Stimulated activated CD8-positive, alpha-beta memory T cell treated with anti-CD3 and anti-CD28 coated beads, Interleukin-12 subunit alpha, Interleukin-12 subunit beta, amount 100 ng/mL, for 1 hour (primary cell): ENCODE results near the gene TPSB2.
"Not testable (repeated sequence)": the region's sequence is repeated elsewhere in the genome, so short reads cannot be mapped to it uniquely, and the experiment has no call there.

Source experiments
- DNase-seq: peaks from one replicate; pipeline ENCODE4 v3.0.0-alpha.2; 2020; ENCODE audit warnings: low read depth

The TPSB2 gene

DNA sequence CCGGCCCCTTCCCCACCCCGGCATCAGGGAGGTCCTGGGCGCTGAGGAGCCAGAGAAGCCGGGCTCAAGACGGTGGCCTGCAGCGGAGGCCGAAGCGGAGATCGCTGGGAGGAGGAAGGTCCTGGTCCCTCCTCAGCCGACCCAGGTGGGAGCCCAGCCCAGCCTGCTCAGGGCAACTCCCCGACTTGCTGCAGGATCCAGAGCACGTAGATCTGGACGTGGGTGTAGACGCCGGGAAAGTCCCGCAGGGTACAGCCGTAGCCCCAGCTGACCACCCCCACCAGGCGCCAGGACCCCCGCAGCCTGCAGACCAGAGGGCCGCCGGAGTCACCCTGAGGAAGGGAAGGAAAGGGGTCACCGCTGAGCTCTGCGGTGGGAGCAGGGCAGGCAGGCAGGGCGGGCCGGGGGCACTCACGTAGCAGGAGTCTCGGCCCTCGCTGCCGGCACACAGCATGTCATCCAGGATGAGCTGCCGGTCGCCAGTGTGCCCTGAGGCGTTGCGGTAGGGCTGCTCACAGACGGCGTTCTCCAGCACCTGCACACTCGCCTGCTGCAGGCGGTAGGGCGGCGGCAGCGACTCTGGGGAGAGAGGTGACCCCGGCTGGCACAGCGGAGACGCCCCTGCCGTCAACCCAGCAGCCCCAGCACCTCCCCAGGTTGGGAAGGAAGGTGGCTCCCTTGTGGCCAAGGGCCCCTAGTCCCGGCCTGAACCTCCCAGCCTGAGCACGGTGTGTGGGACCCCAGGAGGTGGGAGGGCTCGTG is 31.3 kb upstream of the TPSB2 start:
- no peak for DNase-seq

DNA sequence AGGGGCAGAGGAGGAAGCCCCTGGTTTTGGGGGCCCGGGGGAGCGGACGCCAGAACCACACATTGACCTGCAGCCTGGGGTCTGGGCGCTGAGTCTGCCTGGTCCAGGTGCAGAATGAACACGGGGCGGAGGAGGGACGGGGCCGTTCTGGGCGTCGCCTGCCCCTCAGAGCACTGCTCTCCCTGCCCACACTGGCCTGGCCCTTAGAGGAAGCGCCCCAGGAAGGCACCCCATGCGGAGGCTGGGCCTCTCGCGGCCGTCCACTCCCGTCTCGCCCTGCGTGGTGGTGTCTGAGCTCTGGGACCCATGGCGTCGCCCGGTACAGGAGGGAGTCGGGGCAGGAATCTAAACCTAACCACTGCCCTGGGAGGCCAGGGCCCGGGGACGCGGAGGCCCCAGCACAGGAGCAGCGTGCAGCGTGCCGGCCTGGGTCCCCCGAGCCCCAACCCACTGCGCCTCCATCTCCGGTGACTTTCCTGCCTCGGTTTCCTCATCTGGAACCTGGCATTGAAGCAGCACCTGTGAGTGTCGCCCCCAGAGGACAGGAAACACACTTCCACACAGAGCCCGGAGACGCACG is 30.2 kb upstream of the TPSB2 start:
- DNase-seq = no peak

DNA sequence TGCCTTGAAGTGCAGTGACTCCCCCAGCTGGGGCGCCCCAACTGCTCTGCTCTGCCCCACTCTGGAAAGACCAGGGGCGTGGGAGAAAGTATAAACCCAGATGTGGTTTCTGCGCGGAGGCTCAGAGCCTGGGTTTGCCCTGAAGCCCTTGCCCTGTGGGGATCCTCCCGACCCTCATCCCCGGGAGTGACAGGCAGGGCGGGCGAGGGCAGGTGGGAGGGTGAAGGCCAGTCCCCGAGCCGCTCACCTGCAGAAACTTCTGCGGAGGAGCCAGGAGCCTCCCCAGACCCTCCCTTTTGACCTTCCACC is 29.7 kb upstream of the TPSB2 start:
- no peak for DNase-seq

DNA sequence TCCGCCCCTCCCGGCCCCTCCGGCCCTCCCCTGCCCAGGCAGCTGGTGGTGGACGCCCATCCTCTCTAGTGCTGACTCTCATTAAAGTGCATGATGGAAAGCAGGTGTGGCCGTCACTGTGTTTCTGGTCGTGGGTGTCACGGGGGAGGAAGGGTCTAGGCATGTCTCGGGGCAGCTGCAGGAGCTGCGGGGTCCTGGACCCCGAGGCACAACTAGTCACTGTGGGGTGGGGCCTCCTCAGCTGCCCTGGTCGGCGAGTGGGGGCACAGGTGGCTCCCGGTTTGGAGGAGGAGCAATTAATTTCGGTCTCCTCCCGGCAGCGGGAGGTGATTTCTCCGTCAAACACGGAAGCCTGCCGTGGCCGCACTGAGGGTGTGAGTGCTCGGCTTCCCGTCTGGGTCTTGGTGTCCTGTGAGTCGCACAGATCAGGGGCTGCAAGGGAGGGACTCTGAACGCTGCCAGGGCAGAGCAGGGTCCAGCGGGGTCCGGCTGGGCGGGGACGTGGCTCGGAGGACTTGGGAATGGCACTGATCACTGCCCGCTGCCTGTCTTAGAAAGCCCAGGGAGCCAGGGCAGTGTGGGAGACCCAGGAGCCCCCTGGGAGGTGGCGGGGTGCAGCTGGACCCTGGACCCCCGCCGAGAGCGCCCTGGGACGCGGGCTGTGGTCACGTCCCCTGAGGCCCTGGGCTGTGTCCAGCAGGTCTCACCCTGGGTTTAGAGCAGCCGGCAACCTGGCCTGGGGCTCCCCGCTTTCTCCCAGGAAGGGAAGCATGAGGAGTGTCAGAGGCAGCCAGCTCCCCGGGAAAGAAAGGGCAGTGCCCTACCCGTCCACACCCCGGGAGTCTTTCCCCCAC is 29.1 kb upstream of the TPSB2 start:
- DNase-seq = no peak

DNA sequence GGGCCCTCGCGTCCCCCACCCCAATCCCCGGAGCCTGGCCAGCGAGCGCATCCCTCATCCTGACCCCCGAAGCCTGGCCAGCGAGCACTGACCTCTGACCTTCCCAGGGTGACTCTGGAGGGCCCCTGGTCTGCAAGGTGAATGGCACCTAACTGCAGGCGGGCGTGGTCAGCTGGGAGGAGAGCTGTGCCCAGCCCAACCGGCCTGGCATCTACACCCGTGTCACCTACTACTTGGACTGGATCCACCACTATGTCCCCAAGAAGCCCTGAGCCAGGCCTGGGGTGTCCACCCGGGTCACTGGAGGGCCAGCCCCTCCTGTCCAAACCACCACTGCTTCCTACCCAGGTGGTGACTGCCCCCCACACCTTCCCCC is 28.2 kb upstream of the TPSB2 start:
- no peak for DNase-seq

DNA sequence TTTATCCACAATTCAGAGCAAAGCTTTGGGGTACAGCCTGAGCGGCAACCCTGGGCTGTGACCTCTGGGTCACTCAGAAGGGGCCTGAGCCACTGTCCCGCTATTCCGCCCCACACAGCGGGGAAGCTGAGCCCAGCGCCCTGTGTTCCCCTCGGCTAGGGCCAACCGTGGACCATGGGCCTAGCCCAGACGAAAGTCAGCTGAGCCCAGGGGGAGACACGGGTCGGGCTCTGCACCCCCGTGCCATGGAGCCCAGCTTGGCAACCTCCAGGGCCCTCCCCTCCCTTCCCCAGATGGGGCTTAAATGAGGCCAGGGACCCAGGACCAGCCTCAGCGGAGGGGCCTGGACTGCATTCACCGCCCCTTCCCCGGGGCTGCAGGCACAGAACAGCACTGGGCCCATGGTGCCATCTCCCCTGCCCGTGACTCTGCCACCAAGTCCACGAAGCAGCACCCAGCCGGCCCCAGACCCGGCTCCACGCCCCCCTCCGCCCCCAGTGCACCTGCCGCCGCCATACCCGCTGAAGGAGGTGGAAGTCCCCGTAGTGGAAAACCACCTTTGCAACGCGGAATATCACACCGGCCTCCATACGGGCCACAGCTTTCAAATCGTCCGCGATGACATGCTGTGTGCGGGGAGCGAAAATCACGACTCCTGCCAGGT is 27.7 kb upstream of the TPSB2 start:
- no peak for DNase-seq

DNA sequence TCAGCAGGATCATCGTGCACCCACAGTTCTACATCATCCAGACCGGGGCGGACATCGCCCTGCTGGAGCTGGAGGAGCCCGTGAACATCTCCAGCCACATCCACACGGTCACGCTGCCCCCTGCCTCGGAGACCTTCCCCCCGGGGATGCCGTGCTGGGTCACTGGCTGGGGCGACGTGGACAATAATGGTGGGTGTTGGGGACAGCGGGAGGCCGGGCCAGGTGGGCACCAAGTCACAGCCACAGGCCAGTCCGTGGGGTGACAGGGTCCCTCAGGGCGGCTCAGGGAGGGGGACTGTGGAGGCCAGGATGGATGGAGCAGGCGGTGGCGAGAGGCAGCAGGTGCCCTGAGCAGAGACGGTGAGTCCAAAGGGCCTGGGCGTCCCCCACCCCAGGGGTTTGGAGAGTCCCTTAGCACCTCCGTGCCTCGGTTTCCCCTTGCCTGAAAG is 26.9 kb upstream of the TPSB2 start:
- no peak for DNase-seq

DNA sequence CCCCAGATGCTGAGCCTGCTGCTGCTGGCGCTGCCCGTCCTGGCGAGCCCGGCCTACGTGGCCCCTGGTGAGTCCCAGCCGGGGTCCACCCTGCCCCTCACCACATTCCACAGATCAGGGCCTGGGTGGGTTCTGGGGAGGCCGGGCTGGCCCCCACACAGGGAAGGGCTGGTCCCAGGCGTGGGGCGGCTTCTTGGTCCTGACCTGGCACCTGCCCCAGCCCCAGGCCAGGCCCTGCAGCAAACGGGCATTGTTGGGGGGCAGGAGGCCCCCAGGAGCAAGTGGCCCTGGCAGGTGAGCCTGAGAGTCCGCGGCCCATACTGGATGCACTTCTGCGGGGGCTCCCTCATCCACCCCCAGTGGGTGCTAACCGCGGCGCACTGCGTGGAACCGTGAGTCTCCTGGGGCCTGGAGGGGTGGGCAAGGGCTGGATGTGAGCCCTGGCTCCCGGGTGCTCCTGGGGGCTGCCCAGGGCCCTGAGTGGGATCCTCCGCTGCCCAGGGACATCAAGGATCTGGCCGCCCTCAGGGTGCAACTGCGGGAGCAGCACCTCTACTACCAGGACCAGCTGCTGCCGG is 26.4 kb upstream of the TPSB2 start:
- not testable (repeated sequence) for DNase-seq

DNA sequence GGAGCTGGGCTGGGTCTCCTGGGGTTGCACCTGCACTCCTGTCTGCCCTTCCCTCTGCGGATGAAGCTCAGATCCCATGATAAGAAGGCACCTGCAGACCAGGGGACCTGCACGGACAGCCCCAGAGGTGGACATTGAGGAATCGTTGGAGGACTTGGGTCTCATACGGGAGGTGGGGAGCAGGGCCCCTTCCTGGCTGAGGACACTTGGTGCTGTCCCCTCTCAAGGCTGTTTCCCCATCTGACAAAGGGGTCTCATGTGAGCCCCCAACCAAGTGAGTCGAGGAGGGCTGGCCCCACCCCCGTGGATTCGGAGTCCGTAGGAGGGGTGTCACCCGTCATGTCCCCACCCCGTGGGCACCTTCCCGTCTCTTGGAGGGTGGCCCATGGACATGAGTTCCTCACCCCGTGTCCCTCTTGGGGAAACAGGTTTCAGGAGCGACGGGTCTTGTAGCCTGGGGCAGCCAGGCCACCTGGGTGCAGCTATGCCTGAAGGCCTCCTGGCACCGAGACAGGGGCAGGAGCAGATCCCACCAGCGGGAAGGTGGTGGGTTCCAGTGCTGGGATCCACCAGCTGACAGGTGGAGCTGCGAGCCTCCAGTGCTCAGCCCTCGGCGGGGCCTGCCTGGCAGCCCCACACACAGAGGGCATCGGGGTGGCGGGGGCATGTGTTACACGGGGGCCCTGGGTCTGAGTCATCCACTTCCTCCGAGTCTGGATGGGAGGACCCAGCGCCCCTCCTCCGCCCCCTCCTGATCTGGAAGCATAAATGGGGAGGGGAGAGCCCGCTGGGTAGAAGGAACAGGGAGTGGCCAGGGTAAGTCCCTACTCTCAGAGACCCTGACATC is 25.5 kb upstream of the TPSB2 start, which contains the start of gene TPSD1:
TPSD1 (plus strand) TSS at position 794 of the 847 bp plus-strand sequence. CDS start 212 bp downstream, outside the sequence.
- DNase-seq = not testable (repeated sequence)

DNA sequence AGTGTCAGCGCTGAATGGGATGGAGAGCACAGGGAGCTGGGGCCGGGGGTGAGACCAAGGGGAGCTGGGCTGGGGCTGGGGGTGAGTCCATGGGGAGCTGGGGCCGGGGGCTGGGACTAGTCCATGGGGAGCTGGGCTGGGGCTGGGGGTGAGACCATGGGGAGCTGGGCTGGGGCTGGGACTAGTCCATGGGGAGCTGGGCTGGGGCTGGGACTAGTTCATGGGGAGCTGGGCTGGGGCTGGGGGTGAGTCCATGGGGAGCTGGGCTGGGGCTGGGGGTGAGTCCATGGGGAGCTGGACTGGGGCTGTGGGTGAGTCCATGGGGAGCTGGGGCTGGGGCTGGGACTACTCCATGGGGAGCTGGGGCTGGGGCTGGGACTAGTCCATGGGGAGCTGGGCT is 24.8 kb upstream of the TPSB2 start:
- DNase-seq = not testable (repeated sequence)

DNA sequence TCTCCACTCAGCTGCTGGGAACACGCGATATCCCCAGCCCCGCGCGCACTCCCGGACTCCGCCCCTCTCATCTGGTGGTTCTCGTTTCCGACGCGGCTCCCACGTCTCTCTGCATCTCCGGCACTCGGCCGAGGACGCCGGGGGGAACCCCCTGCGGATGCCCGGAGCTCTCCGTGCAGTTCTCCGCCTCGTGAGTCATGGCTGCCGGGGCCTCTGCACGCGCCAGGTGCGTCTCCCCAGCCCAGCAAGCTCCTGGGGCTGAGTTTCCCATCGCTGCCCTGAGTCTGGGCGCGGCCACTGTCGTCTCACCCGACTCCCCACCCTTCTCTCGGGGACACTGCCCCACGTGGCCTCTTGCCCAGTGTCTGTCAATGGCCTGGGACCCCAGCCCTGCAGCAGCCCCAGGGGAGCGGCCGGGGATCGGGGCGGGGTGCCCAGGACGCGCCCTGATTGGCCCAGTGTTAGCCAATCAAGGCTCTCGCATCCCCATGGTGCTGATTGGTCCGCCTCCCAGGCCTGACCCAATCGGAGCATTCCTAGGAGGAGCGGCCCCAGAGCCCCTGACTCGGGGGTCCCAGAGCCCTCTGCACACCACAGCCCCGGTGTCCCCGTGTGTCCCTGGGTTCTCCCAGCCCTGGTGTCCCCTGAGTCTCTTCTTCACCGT is 23.8 kb upstream of the TPSB2 start:
- DNase-seq = not testable (repeated sequence)

DNA sequence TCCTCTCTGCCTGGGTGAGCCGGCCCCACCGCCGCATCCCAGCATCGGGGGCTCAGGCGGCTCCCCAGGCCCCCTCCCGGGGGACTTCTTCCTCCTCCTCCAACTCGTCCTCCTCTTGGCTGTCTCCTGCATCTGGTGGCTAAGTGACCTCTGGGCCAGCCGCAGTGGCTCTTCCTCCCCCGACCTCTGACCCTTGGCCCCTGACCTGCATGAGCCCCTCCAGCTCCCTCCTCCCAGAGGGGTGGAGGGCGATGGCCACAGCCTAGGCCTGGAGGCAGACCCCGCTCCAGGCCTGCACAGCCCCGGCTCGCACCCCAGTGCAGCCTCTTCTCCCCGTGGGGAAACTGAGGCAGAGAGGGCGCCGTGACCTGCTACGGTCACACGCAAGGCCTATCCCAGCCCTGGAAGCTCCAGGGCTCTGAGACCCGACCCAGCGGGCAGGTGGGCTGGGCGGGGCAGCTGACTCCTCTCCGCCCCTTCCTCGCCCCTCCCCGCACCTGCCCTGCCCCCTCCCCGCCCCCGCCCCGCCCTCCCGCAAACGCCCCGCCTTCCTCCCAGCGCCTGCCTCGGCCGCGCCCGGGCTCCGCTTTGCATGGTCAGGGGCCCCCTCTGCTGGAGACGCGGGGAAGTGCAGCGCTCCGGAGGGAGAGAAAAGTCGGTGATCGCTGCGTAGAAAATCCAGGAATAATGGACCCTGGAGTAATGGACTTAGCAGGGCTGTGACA is 19.2 kb upstream of the TPSB2 start:
- not testable (repeated sequence) for DNase-seq

DNA sequence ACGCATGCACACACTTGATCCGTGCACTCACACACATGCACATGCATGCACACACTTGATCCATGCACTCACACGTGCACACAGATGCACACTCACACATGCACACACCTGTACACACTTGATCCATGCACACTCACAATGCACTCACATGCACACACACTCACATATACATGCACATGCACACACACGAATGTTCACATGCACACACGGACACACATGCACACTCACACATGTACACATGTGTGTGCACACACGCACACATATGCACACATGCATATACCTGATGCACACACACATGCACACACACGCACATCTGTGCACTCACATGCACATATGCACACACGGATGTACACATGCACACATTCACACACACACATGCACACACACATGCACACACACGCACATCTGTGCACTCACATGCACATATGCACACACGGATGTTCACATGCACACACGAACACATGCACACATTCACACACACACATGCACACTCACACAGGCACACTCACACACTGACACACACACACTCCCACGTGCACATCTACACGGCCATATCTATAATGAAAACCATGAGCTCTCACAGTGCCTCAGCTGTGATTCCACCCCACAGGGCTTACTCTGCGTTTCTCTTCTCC is 18.0 kb upstream of the TPSB2 start:
- DNase-seq = not testable (repeated sequence)

DNA sequence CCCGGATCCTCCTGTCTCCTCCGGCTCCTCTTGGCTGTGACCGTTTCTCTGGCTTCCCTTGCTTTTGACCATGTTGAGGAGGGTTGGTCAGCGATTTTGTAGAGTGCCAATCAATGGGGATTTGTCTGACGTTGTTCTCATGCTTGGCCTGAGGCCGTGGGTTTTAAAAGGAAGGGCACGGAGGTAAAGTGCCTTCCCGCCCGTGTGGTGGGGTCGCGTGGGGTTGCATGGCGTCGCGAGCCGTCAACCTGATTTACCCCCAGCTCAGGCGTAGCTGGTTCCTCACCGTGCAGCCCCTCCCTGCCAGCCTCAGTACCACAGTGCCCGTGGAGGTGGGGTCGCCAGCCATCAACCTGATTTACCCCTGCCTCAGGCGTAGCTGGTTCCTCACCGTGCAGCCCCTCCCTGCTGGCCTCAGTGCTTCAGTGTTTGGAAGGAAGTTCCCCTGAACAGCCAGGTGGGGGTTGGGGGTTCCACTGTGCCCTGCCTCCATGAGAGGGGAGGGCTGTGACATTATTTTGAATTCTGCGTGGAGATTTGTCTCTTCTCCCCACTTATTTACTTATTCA is 15.6 kb upstream of the TPSB2 start:
- no peak for DNase-seq

DNA sequence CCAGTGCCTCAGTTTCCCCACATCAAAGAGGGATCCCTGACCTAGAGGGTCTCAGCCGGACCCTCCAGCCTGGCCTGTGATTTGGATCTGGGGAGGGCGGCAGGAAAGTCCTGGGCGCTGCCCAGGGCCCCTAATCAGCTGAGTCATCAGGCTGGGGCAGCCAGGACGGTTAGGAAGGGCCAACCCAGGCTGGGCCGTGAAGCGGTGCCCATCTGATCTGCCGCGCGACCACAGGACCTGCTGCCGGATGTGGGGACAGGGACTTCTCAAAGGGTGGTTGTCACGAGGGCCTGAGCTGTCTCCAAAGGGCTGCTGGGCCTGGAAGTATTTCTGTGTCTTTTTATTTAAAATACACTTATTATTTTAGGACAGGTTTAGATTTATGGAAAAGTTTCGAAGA is 14.9 kb upstream of the TPSB2 start:
- DNase-seq = no peak

DNA sequence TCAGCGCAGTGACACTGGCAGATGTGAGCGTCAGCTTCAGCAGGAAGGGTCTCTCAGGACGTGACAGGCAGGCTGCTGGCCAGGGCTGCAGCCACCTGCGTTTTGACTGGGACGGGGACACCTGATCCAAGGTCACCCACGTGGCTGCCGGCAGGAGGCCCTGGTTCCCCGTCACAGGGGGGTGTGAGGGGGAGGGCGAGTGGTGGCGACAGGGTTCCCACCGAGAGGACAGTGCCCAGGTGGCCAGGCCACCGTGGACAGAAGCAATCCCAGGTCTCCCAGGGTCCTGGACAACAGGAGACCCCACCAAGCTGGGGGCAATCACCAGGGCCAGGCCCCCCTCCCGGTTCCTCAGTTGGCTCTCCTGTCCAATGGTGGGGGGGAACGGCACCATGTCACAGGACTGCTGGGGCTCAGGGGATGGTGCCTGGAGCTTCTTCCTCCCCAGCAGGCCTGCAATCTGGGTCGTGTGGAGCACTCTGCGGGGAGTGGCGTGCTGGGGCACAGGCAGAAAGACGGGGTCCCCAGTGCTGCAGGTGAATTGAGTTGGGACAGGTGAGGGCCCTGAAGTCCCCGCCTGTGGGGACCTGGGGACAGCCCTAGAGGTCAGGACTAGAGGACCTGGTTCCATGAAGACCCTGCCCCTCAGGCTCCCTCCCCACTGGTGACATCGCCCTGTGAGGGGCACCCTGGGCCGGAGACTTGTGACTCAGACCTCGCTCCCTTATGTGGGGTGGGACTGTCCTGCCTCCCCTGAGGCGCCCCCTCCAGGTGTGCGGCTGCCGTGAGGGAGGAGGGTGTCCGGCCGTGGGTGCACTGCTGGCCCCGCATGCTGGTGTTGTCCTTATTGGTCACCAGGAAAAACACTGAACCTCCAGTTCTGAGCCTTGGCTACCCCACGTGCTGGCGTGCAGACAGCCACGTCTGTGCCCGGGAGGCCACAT is 14.2 kb upstream of the TPSB2 start:
- DNase-seq = not testable (repeated sequence)

DNA sequence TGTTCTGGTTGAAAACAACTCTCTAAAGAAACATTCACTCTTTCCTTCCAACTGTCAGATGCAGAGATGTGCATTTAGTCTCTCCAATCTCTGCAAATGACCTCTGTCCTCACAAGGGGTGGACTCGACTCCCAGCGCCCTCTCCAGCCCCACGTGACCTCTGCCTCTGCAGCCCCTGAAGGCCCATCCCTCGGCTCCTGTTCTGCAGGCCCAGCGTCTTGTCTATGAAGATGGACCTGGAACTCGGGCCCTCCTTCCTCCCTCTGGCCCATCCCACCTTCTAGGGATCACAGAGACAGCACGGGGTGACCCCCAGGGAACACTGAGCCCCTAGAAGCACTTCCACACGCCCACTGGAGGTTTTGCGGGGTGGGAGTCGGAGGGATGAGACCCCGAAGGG is 13.4 kb upstream of the TPSB2 start:
- not testable (repeated sequence) for DNase-seq

DNA sequence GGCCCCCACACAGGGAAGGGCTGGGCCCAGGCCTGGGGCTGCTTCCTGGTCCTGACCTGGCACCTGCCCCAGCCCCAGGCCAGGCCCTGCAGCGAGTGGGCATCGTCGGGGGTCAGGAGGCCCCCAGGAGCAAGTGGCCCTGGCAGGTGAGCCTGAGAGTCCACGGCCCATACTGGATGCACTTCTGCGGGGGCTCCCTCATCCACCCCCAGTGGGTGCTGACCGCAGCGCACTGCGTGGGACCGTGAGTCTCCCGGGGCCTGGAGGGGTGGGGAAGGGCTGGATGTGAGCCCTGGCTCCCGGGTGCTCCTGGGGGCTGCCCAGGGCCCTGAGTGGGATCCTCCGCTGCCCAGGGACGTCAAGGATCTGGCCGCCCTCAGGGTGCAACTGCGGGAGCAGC is 11.1 kb upstream of the TPSB2 start:
- DNase-seq = not testable (repeated sequence)
